Stimulated activated naive B cell treated with anti-CD40 and anti-IgM and Interleukin-4, amounts not matched to agents 10 μg/mL and 1 μg/mL and 100 μg/mL, for 72 hours (primary cell): ENCODE data around the gene DMAC2.
"Not testable (repeated sequence)": the region's sequence is repeated elsewhere in the genome, so short reads cannot be mapped to it uniquely, and the experiment has no call there.

Source experiments
- ATAC-seq, 2 donors: fragments of 150-1000 bp; cut with Tn5 transposase; replicated peaks; 2 replicates each; pipeline ENCODE4 v1.10.0; 2021; ENCODE audit warnings: moderate library complexity in 1 of 2
- DNase-seq: peaks from one replicate; pipeline ENCODE4 v3.0.0; 2021
- H3K27ac Mint-ChIP-seq: one replicate; pipeline ENCODE4 v1.8.0; 2022; ENCODE audit warnings: mild to moderate bottlenecking, mixed read lengths
- H3K27me3 Mint-ChIP-seq, 2 donors: one replicate each; pipeline ENCODE4 v1.8.0; 2022; ENCODE audit warnings: mixed read lengths in 2 of 2
- H3K36me3 Mint-ChIP-seq, 2 donors: one replicate each; pipeline ENCODE4 v1.8.0; 2022; ENCODE audit warnings: mixed read lengths in 2 of 2, mild to moderate bottlenecking in 1 of 2
- H3K4me1 Mint-ChIP-seq, 2 donors: one replicate each; pipeline ENCODE4 v1.8.0; 2022; ENCODE audit warnings: mixed read lengths in 2 of 2, mild to moderate bottlenecking in 1 of 2
- H3K4me3 Mint-ChIP-seq, 2 donors: one replicate each; pipeline ENCODE4 v1.8.0; 2022; ENCODE audit warnings: mild to moderate bottlenecking in 2 of 2, mixed read lengths in 2 of 2, moderate library complexity in 1 of 2
- H3K9me3 Mint-ChIP-seq, 2 donors: one replicate each; pipeline ENCODE4 v1.8.0; 2022; ENCODE audit warnings: mixed read lengths in 2 of 2, mild to moderate bottlenecking in 1 of 2

Gene DMAC2

GRCh38 chr19:41452584-41453275 lies 13.0 kb upstream of the DMAC2 start:
- Mint-ChIP-seq H3K4me1 (peaks cover 20 to 36% of the 10 kb centered on the region in 2 donors), H3K27ac (no peak overlapping the region), H3K27me3 (peaks cover 4 to 22% of the 10 kb centered on the region in 2 donors), H3K4me3 (no peak overlapping the region), H3K36me3 (no peaks in the 10 kb centered on the region), H3K9me3 (no peaks in the 10 kb centered on the region)
- no peak for DNase-seq
- ATAC-seq = no peak

GRCh38 chr19:41449865-41450178 lies 10.1 kb upstream of the DMAC2 start:
- no peaks in the 10 kb centered on the region for H3K36me3 Mint-ChIP-seq
- ATAC-seq (peak; percentile 35 to 44), DNase-seq (no peak)
- H3K27ac Mint-ChIP-seq = no peak overlapping the region
- peaks cover 5 to 20% of the 10 kb centered on the region in 2 donors for H3K27me3 Mint-ChIP-seq
- peaks cover 18 to 28% of the 10 kb centered on the region in 2 donors for H3K4me1 Mint-ChIP-seq
- H3K9me3 Mint-ChIP-seq = no peaks in the 10 kb centered on the region
- H3K4me3 Mint-ChIP-seq = peak overlapping the region; percentile 85 to 90

GRCh38 chr19:41449079-41449864 lies 9.6 kb upstream of the DMAC2 start:
- Mint-ChIP-seq H3K4me1 (peaks cover 16 to 28% of the 10 kb centered on the region in 2 donors), H3K9me3 (no peaks in the 10 kb centered on the region), H3K27me3 (peaks cover 7 to 22% of the 10 kb centered on the region in 2 donors), H3K27ac (peak overlapping the region; percentile 90), H3K36me3 (no peaks in the 10 kb centered on the region), H3K4me3 (peak overlapping the region; percentile 85 to 90)
- ATAC-seq = peak; percentile 94 to 96
- DNase-seq = peak; percentile 71

GRCh38 chr19:41447732-41448332 lies 8.1 kb upstream of the DMAC2 start:
- no peak for DNase-seq
- Mint-ChIP-seq H3K9me3 (no peaks in the 10 kb centered on the region), H3K27me3 (peaks cover 16 to 36% of the 10 kb centered on the region in 2 donors), H3K4me1 (peaks cover 10 to 18% of the 10 kb centered on the region in 2 donors), H3K27ac (no peak overlapping the region), H3K36me3 (no peaks in the 10 kb centered on the region), H3K4me3 (no peak overlapping the region)
- no peak for ATAC-seq

- H3K27me3 Mint-ChIP-seq = peaks cover 16 to 41% of the 10 kb centered on the region in 2 donors
- no peak for ATAC-seq
- DNase-seq = no peak
- H3K4me3 Mint-ChIP-seq = no peak overlapping the region
- no peaks in the 10 kb centered on the region for H3K9me3 Mint-ChIP-seq
- peaks cover 12 to 18% of the 10 kb centered on the region in 2 donors for H3K4me1 Mint-ChIP-seq
- no peak overlapping the region for H3K27ac Mint-ChIP-seq
- H3K36me3 Mint-ChIP-seq = no peaks in the 10 kb centered on the region
Observed at GRCh38 chr19:41445575-41445974, 5.9 kb upstream of the DMAC2 start.

- Mint-ChIP-seq H3K4me3 (no peak overlapping the region), H3K27me3 (peaks cover 16 to 32% of the 10 kb centered on the region in 2 donors), H3K4me1 (peaks cover 5 to 7% of the 10 kb centered on the region in 2 donors), H3K9me3 (no peaks in the 10 kb centered on the region), H3K27ac (no peak overlapping the region), H3K36me3 (no peaks in the 10 kb centered on the region)
- no peak for DNase-seq
- ATAC-seq = no peak
Observed at GRCh38 chr19:41443813-41444455, 4.2 kb upstream of the DMAC2 start.

- DNase-seq (no peak), ATAC-seq (no peak)
- H3K4me3 Mint-ChIP-seq = no peak within 1 kb of the TSS
- H3K27ac Mint-ChIP-seq = no peak within 1 kb of the TSS
- peaks cover 16 to 32% of the 10 kb centered on the region in 2 donors for H3K27me3 Mint-ChIP-seq
- peaks cover 2 to 5% of the 10 kb centered on the region in 2 donors for H3K36me3 Mint-ChIP-seq
- H3K9me3 Mint-ChIP-seq = no peaks in the 10 kb centered on the region
- H3K4me1 Mint-ChIP-seq = peaks cover 7 to 10% of the 10 kb centered on the region in 2 donors
Observed at GRCh38 chr19:41442473-41443355, 3.0 kb upstream of the DMAC2 start, which contains the start of gene ERICH4. ERICH4 (plus strand) TSS chr19:41443156; CDS start chr19:41443170, 14 bp downstream.

GRCh38 chr19:41441321-41441945 lies 1.7 kb upstream of the DMAC2 start:
- Mint-ChIP-seq H3K4me3 (no peak overlapping the region), H3K27ac (peak overlapping the region; percentile 33), H3K4me1 (peaks cover 7 to 15% of the 10 kb centered on the region in 2 donors), H3K27me3 (peaks cover 14 to 24% of the 10 kb centered on the region in 2 donors), H3K9me3 (no peaks in the 10 kb centered on the region), H3K36me3 (peaks cover 9 to 13% of the 10 kb centered on the region in 2 donors)
- DNase-seq (no peak), ATAC-seq (no peak)

GRCh38 chr19:41437944-41438574 lies 1.7 kb downstream of the DMAC2 start:
- Mint-ChIP-seq H3K4me1 (peaks cover 7 to 16% of the 10 kb centered on the region in 2 donors), H3K27me3 (peaks cover 0 to 6% of the 10 kb centered on the region in 2 donors), H3K4me3 (peak overlapping the region; percentile 20 to 26), H3K36me3 (peaks cover 17% of the 10 kb centered on the region in 2 donors), H3K27ac (no peak overlapping the region), H3K9me3 (no peaks in the 10 kb centered on the region)
- DNase-seq = no peak
- no peak for ATAC-seq

GRCh38 chr19:41436674-41436951 lies 3.1 kb downstream of the DMAC2 start:
- peaks cover 22 to 28% of the 10 kb centered on the region in 2 donors for H3K36me3 Mint-ChIP-seq
- H3K27ac Mint-ChIP-seq = no peak overlapping the region
- ATAC-seq (no peak), DNase-seq (no peak)
- H3K27me3 Mint-ChIP-seq = peaks cover 0 to 4% of the 10 kb centered on the region in 2 donors
- H3K4me3 Mint-ChIP-seq = no peak overlapping the region
- H3K9me3 Mint-ChIP-seq = no peaks in the 10 kb centered on the region
- H3K4me1 Mint-ChIP-seq = peaks cover 7 to 16% of the 10 kb centered on the region in 2 donors

GRCh38 chr19:41435936-41436673 lies 3.6 kb downstream of the DMAC2 start:
- Mint-ChIP-seq H3K36me3 (peaks cover 22 to 32% of the 10 kb centered on the region in 2 donors), H3K27me3 (no peaks in the 10 kb centered on the region), H3K9me3 (no peaks in the 10 kb centered on the region), H3K4me3 (no peak overlapping the region), H3K27ac (no peak overlapping the region), H3K4me1 (peaks cover 7 to 16% of the 10 kb centered on the region in 2 donors)
- no peak for ATAC-seq
- DNase-seq = no peak

GRCh38 chr19:41435376-41435775 lies 4.3 kb downstream of the DMAC2 start:
- H3K27me3 Mint-ChIP-seq, ATAC-seq, H3K4me3 Mint-ChIP-seq, H3K27ac Mint-ChIP-seq, H3K9me3 Mint-ChIP-seq, DNase-seq: not testable (repeated sequence)
- peaks cover 7 to 14% of the 10 kb centered on the region in 2 donors for H3K4me1 Mint-ChIP-seq
- H3K36me3 Mint-ChIP-seq = peaks cover 22 to 35% of the 10 kb centered on the region in 2 donors
